Hypothalamus (tissue), 51 donors: ENCODE measurements around the gene PRDM16.

Experiments used
- DNase-seq, 51 donors: peaks; one replicate each; lab custom pipeline; 2025; lab: John Stamatoyannopoulos, UW

Gene PRDM16

GRCh38 chr1:3408751-3409266 lies 339.8 kb downstream of the PRDM16 start:
- no peak for DNase-seq

GRCh38 chr1:3409366-3410141 lies 340.6 kb downstream of the PRDM16 start:
- DNase-seq, result peak in 1 of 51 donors; percentile 22

DNA sequence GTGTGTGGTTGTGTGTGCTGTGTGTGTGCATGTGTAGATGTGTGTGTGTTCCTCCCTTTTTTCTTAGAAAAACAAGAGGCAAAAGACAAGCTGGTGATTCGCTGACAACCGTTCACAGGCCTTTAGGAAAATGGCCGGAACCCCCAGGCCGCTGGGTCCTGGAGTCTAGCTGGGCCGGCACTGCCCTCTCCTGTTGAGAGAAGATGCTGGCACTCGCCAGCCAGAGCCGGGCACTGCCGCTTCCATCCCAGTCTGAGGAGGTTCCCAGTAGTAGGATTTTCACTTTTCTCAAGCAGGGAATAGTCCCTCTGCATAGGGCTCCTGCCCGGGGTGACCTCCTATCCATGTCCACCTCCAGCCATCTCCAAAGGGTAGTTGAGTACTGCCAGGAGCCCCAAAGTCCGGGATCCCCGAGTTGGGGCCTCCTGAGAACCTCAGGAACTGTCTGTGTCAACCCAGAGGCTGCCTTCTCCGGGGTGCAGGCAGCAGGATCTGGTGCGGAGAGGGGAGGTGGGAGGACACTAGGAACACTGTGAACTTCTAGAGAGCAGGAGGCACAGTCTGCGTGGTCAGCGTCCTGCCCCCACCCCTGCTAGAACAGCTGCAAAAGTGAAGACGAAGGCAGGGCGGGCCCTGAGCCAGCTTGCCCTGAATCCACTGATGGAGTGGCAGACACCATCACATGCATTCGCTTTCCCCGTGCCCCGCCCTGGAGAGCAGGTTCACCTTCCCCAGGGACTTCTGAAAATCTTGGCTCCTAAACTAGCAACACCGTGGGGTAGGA lies 341.3 kb downstream of the PRDM16 start:
- peak in 46 of 51 donors; percentile 8 to 82 (median 54) for DNase-seq

- no peak for DNase-seq
Measured at GRCh38 chr1:3411806-3412205, 342.8 kb downstream of the PRDM16 start.

- no peak for DNase-seq
Measured at GRCh38 chr1:3412376-3412775, 343.4 kb downstream of the PRDM16 start.

DNA sequence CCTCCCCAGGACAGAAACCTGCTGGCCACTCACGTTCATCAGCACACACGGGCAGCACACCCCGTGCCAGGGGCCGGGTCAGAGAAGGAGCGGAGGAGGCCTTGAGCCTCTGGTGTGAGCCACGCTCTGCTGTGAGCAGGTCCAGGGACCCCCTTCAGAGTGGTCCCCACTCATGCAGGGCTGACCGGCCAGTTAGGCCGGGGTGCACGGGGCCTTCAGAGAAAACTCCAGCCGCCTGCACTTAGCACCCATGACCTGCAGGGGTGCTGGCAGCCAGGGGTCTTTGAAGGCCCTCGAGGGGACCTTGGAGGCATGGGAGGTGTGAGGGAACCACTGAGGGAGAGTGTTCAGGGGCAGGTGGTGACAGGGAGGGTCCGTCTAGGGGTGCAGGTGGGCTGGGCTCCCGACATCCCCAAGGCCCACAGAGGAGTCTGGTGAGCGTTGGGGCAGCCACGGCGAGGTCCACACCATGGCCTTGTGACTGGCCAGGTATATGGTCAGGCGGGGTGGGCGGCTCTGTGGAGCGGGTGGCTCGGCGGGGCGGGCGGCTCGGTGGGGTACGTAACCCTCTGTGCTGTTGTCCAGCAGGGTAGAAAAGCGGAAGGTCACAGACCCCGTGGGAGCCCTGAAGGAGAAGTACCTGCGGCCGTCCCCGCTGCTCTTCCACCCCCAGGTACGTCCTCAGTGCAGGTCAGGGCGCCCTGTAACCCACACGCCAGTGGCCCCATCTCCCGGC lies 345.1 kb downstream of the PRDM16 start:
- no peak for DNase-seq

GRCh38 chr1:3415260-3416090 lies 346.5 kb downstream of the PRDM16 start:
- DNase-seq, result no peak

- DNase-seq, result no peak
Measured at GRCh38 chr1:3417082-3417739, 348.2 kb downstream of the PRDM16 start.

DNA sequence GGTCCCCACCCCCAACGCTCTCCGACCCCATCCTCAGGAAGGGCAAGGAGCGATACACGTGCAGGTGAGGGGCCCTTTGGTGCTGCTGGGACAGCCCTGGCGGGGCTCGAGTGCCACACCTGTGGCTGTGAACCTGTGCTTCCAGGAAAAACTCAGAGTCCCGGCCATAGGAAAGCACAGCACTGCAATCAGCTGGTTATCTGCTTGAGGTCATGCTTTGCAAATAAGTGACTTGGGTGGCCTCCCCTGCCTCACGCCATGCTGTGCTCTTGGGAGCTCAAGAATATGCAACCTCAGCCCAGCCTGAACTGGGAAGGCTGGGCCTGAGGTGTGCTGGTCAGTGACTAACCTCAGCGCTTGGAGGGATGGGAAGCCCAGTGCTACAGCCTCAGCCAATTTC lies 348.9 kb downstream of the PRDM16 start:
- no peak for DNase-seq

- DNase-seq, result no peak
Measured at GRCh38 chr1:3418600-3418999, 349.6 kb downstream of the PRDM16 start.

GRCh38 chr1:3419415-3420204 lies 350.6 kb downstream of the PRDM16 start:
- no peak for DNase-seq

GRCh38 chr1:3420218-3420951 lies 351.4 kb downstream of the PRDM16 start:
- no peak for DNase-seq

GRCh38 chr1:3422638-3423037 lies 353.6 kb downstream of the PRDM16 start:
- DNase-seq, result peak in 3 of 51 donors; percentile 20 to 33 (median 27)

DNA sequence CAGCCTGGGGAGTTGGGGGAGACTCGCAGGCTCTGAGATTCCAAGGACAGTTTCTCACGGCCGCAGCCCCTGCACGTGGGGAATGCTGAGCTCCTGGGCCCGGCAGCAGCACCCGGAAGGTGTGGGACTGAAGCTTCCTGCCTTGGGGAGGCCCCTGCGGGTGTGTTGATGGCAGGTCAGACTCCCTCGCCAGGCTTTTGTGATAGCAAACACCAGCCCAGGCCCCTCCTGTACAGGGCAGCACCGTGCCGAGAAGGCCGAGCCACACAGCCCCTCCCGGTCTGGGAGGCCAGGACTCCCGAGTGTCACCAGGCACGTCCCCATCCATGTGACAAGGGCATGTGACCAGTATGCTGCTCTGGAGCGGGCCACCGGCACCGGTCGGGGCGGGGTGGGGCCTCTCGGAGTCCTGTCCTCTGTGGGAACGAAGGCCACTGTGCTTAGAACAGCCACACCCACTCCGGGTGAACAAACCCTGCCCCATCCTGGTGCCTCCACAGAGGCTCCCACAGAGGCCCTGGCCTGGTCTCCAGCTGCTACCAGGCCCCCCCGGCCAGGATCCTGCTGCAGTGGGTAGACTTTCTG lies 354.3 kb downstream of the PRDM16 start:
- peak in 40 of 51 donors; percentile 15 to 82 (median 46) for DNase-seq

- no peak for DNase-seq
Measured at GRCh38 chr1:3423896-3424611, 355.1 kb downstream of the PRDM16 start.

DNA sequence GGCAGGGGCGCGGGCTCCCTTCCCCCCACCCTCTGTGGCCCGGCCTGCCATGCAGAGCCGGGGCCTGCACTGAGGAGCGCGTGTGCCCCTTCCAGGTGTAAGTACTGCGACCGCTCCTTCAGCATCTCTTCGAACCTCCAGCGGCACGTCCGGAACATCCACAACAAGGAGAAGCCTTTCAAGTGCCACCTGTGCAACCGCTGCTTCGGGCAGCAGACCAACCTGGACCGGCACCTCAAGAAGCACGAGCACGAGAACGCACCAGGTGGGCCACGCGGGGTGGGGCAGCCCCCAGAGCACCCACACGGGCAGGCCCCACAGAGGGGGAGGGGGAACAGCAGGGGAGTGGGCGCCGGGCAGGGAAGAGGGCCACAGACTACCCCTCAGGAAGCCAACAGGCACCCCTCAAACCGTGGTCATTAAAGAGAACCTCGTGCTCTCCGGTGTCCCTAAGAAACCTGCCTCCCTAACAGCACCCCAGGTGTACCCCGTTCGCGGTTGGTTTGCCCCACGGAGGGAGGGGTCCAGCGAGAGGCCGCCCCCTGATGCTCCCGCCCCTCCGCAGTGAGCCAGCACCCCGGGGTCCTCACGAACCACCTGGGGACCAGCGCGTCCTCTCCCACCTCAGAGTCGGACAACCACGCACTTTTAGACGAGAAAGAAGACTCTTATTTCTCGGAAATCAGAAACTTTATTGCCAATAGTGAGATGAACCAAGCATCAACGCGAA lies 356.6 kb downstream of the PRDM16 start:
- DNase-seq, result no peak
